GM12872 (cell line): ENCODE measurements around the gene SLC4A11.

Experiments
- CTCF ChIP-seq: IDR thresholded peaks from 3 replicates; pipeline ENCODE4 v1.5.1; 2011; ENCODE audit warnings: low read depth, mild to moderate bottlenecking, low read length, moderate library complexity; ENCODE audit not compliant: insufficient read depth

SLC4A11 gene

GRCh38 chr20:3177746-3178485, 61.1 kb downstream of the SLC4A11 start:
- TF ChIP-seq CTCF, result no peak
